GM21619 (cell line): ENCODE data around the gene HDAC4.

Experiments
- ATAC-seq: cut with Tn5 transposase; IDR thresholded peaks from one replicate; pipeline ENCODE4 v1.9.1; 2021; ENCODE audit not compliant: unreplicated experiment

The HDAC4 gene

DNA sequence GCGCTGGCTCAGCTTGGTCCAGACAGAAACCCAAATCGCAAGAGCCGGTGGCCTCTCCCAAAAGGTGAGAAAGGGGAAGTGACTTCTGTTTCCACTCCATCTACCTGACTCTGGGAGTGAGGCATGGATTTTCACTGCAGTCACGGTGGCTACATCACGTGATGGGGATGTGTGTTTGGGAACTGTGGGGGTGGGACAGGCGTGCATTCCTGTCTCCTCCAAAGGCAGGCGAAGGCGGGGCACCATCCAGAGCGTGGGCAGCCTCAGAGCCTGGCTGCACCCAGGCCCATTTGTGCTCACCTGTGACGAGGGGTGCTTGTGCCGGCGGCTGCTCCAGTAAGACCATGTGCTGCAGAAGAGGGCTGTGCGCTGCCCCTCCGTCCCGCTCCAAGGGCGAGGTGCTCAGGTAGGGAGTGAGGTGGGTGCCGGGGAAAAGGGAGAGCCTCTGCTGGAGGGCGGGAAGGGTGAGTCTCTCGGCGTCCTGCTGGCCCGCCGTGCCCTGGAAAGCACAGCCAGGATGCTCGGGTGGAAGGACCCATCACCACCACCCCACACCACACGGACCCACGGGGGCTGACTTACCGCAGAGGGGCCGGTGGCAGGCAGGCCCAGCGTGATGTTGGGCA, 266.8 kb downstream of the HDAC4 start:
- ATAC-seq = no peak

DNA sequence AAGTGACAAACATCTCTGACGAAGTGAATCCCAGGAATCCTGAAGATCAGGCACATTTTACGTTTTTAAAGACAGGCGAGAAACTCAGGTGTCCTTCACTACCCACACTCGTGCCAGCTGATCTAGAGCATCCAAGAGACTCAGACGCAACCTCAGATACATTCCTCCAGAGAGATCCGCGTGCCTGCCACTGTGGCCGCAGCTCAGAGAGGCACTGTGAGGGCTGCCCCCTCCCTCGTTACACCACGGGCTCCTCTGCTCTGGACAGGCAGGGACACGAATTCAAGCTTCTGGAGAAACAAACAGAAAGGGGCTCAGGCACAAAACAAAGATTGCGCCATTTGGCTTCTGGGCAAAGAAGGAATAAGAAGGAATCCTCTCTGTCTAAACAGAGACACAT, 268.0 kb downstream of the HDAC4 start:
- no peak for ATAC-seq

- ATAC-seq = no peak
Measured at GRCh38 chr2:239132156-239132709, 268.6 kb downstream of the HDAC4 start.

- no peak for ATAC-seq
Measured at GRCh38 chr2:239131521-239131920, 269.3 kb downstream of the HDAC4 start.

DNA sequence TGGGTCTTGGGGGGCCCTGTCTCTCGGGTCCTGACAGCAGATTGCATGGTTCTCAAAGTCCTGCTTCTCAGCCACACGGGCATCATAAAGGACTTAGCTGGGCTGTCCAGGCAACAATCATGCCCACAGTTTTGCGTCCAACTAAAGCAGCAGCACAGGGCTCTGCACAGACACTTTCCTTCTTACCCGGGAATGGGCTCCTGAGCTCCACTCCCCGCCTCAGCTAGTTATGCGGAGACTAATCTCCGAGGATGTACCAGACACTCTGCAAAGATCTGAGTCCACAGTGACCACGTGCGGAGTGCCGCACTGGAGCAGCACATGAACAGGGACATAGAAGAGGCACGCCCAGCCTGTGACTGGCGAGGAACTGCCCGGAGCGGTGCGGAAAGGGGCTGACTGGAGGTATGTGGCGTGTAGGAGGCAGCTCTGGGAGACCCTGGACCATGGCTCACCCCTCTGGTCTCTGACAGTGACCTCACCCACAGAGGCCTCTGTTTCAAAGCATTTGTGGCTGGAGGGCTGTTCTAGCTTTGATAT, 270.0 kb downstream of the HDAC4 start:
- no peak for ATAC-seq

- no peak for ATAC-seq
Measured at GRCh38 chr2:239130041-239130440, 270.8 kb downstream of the HDAC4 start.

GRCh38 chr2:239129147-239129920, 271.5 kb downstream of the HDAC4 start:
- no peak for ATAC-seq

DNA sequence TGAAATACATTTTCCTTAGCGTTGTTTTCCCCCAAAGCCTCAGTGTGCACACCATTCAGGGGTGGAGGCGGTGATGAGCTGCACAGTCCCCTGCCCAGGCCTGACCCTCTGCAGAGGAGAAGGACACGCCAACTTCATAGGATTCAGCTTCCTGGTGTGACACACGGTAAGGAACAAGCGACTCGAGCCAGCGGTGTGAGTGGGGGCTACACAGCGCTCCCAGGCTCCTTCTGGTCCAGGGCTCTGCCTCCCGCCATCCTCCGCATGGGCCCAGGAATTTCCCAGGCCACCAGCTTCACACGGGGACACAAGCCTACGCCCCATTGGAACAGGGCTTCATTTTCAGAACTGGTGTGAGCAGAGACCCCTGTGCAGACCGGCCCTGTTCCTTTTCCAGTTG, 272.1 kb downstream of the HDAC4 start:
- no peak for ATAC-seq

DNA sequence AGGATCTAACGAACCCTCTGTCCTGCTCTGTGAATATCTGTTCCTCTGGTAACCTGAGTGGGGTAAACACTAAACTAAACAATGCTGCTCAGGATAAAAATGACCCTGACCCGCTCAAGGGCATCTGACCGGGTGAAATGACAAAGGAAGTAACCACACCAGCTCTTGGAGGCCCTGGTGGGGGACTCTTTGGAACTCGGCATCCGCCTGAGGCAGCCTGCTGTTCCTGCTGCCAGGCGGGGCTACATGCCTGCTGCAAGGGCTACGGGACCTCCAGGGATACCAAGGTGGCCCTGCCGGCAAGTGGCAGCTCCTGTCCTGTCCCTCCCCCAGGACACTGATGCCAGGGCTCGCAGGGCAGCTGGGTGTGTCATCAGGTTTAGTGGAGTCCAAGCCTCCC, 273.3 kb downstream of the HDAC4 start:
- no peak for ATAC-seq

DNA sequence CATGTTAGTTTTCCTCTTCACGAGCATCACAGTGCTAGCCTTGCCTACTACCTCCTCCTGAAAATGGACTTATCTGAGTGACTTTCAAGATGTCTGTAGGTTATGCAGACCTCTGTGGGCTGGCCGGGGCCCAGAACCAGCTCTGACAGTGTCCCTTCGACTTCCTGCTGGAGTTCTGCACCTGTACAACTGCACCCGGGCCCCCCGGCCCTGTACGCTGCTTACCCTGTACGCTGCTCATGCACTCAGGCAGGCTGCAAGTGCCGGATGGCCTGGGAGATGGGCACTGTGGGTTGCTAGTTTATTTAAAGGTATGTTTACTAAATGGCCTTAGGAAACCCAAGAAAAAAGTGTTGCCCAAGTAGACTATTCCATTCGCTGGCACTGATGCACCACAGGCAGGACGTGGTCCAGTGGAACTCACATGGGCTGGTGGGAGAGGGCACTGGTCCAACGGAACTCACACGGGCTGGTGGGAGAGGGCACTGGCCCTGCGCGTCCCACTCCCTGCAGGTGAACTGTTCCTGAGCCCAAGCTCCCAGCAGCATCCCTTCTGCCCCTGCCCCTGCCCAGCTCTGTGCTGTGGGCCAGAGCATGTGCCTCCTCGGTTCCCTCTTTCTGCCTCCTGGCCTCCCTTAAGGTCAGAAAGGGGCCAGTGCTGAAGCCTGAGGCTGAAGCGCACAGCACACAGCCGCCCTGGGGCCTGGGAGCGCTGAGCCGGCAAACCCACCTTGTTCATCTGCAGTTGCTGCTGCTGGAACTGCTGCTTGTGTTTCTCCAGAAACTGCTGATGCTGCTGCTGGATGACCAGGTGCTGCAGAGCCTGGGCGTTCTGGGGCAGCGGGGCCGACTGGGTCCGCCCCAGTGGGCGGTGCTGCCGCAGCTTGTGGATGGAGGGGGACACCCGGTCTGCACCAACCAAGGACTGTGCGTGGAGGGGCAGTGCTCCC, 274.8 kb downstream of the HDAC4 start:
- no peak for ATAC-seq

DNA sequence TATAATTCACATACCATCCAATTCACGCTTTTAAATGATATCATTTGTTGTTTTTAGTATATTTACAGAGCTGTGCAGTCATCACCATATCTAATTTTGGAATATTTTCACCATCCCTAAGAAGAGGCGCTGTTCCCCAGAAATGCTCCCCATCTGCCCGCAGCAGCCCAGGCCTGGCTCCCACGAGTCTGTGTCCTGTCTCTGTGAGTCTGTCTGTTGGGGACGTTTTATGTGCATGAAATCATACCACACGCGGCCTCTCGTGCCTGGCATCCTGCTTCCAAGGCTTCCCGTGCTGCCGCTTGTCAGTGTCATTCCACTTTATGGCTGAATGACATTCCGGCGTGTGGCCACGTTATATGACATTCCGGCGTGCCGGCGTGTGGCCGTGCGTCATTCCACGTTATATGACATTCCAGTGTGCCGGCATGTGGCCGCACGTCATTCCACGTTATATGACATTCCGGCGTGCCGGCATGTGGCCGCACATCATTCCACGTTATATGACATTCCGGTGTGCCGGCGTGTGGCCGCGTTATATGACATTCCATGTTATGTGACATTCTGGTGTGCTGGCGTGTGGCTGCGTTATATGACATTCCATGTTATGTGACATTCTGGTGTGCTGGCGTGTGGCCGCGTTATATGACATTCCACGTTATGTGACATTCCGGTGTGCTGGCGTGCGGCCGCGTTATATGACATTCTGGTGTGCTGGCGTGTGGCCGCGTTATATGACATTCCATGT, 276.5 kb downstream of the HDAC4 start:
- no peak for ATAC-seq

DNA sequence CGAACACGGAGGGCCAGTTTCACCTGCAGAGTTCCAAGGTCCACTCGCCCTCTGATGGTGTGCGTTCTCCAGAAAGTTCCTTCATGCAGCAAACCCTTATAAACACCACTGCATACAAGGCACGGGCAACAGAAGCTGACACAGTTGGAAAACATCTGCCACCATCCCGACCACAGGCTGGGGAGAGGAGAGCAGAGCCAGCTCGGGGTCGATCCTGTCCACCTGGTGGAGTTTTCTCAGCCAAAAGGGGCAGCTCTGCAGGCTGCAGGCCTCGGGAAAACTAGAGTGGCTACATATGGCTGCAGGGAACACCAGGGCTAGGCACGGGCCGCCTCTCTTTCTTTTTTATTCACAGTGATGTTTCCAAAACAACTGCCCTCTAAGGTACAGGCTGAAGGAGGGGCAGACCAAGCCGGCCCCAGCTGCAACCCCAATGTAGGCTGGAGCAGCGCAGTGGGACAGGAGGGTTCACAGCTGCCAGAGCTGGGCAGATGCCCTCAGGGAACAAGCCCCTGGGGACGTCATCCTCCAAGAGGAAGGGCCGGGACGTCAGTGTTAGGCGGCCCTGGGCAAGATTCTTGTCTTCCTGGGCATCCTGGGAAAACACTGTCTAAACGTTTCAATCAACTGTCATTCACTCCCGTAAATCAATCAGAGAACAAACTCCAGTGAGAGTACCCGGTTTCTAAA, 278.3 kb downstream of the HDAC4 start:
- ATAC-seq = no peak

- ATAC-seq = no peak
Measured at GRCh38 chr2:239121600-239122012, 279.2 kb downstream of the HDAC4 start.

GRCh38 chr2:239120664-239121063, 280.2 kb downstream of the HDAC4 start:
- ATAC-seq = no peak

GRCh38 chr2:239119346-239120126, 281.3 kb downstream of the HDAC4 start:
- no peak for ATAC-seq

DNA sequence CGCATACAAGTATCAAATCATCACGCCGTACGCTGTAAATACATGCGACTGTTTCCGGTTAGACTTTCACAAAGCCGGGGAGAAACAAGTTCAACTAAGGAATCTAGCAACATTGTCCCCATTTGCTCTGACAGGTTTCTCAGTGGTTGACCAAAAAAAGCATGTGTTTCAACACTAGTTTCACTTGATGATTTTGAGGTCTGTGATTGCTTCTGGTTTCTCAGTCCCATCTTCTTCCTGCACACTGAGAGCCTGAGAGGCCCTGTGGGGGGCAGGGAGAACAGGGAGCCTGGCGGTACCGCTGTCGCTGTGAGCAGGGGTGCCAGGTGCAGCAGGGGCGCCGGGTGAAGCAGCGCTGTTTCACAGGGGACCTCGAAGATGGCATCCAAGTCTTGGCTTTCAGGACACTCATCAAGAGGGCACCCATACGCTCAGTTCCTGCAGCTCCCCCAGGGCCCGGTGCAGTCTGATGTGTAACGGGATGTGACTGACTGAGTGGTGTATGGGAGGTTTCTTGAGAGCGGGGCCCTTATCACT, 282.1 kb downstream of the HDAC4 start:
- no peak for ATAC-seq

- no peak for ATAC-seq
Measured at GRCh38 chr2:239118264-239118663, 282.6 kb downstream of the HDAC4 start.

DNA sequence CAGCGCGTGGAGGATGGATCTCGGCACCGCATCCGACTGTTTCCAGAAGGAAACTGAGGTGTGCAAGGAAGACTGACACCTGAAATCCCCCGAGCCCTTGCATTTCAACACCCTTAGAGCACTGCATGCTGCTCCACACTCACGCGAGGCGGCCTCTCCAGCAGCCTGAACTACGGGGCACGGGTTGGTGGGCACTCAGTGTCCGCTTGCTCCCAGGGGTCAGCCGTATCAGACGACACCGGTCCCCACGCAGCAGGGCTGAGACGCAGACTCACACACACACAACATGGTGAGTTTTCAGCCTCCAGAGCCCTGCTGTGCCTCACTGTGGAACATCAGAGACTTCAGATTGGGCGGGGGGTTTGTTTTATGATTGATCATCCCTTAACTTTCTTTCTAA, 283.0 kb downstream of the HDAC4 start:
- ATAC-seq = no peak
